Measurements from ENCODE around the gene FAM107B.

FAM107B gene

DNA sequence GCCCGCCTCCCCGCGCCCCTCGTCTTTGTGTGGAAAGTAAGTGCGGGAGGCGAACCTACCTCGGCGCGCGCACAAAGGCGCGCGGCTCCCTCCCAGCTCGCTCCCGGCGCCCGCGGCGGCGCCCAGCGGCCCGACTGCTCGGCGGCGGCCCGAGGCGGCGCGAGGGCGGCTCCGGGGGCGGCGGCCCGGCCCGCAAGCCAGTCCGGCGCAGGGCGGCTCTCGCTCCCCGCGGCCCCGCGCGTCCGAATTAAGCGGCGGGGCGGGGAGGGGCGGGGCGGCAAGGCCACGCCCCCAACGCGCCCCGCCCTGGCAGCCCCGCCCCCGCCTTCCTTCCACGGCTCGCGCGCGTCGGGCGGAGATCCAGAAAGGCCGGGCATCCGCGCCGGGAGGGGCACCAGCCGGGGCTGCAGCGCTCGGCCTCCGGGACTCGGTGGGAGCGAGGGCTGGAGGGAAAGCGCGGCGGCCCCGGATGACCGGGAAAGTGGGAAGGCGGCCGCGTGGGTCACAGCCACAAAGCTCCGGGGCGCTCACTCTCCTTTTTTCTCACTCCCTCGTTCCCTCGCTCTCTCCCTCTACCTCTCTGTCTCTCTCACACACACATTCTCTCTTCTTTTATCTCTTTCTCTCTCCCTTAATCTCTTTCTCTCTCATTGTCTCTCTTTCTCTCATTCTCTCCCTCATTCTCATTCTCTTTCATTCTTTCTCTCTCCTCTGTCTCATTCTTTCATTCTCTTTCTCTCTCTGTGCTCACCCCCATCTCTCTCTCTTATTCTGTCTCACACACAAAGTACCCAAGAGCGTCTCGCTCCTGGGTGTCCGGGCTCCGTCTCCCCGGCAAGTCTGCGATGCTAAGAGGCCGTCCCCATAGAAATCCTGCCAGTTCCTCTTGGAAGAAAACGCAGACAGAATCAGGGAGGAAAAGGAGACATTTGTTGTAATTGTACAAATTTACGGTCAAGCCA lies 170.2 kb downstream of the FAM107B start:
- peak overlapping the region; percentile 54 for H3K4me3 ChIP-seq (ENCODE audit: low read depth, low read length)
- H3K4me1 ChIP-seq (ENCODE audit: control insufficient read depth, insufficient read depth, low read length), result peaks cover 11% of the 10 kb centered on the region
- ChIA-PET CTCF (no interaction called here), POLR2A (interaction anchor here (0.5 kb wide), 1 partner anchor 49 kb away, joined by 3 read pairs; no protein-coding TSS in a partner anchor)
- peaks cover 0 to 14% of the 10 kb centered on the region in 2 experiments; a peak in 1 of 3 replicates for H3K36me3 ChIP-seq (ENCODE audit: control insufficient read depth in 2 of 2, insufficient read depth in 1 of 2, low read length in 2 of 2)
- H3K9me3 ChIP-seq (ENCODE audit: control insufficient read depth, insufficient read depth, low read depth, low read length), result no peaks in the 10 kb centered on the region
- peak overlapping the region; percentile 48; the same call in 1 of the 2 replicates for H3K27ac ChIP-seq (ENCODE audit: extremely low read depth, low read depth, low read length)
- TF ChIP-seq MYNN (tag by site-specific recombination; IDR thresholded peaks at IDR 0.05; ENCODE audit: borderline replicate concordance) (no peak), ZNF423 (tag by site-specific recombination; IDR thresholded peaks at IDR 0.05) (peak; percentile 44; the same call in 1 of the 2 replicates), EGR2 (tag by site-specific recombination; IDR thresholded peaks at IDR 0.05; ENCODE audit: low read depth) (0 out of 2 replicates have a peak, but pooled peaks have one; percentile 37), ZSCAN16 (tag by site-specific recombination; IDR thresholded peaks at IDR 0.05) (peak; percentile 48; the same call in 1 of the 2 replicates), ZNF768 (tag by site-specific recombination; IDR thresholded peaks at IDR 0.05) (no peak), ZNF311 (tag by site-specific recombination; IDR thresholded peaks at IDR 0.05; ENCODE audit: borderline replicate concordance) (no peak), ZNF23 (tag by site-specific recombination; IDR thresholded peaks at IDR 0.05; ENCODE audit: borderline replicate concordance) (no peak), ZBTB20 (tag by site-specific recombination; IDR thresholded peaks at IDR 0.05) (peak; percentile 46; the same call in 1 of the 2 replicates), BCL11A (tag by site-specific recombination; IDR thresholded peaks at IDR 0.05; ENCODE audit: low read depth) (no peak; the same call in 1 of the 2 replicates), KLF1 (tag by site-specific recombination; IDR thresholded peaks at IDR 0.05) (peak; percentile 30; the same call in 1 of the 2 replicates), ZNF335 (tag by site-specific recombination; conservative IDR thresholded peaks at IDR 0.05) (peak; percentile 74), GFI1B (tag by site-specific recombination; IDR thresholded peaks at IDR 0.05) (no peak), ZNF416 (tag by site-specific recombination; IDR thresholded peaks at IDR 0.05) (no peak), ZFHX2 (tag by site-specific recombination; conservative IDR thresholded peaks at IDR 0.05) (peak; percentile 43), GLIS2 (tag by site-specific recombination; IDR thresholded peaks at IDR 0.05) (peak; percentile 25; the same call in 1 of the 2 replicates), ZNF174 (tag by site-specific recombination; IDR thresholded peaks at IDR 0.05) (no peak), ZNF366 (tag by site-specific recombination; conservative IDR thresholded peaks at IDR 0.05) (peak; percentile 99), ZNF777 (tag by site-specific recombination; IDR thresholded peaks at IDR 0.05; ENCODE audit: borderline replicate concordance) (no peak), ZBTB17 (tag by site-specific recombination; IDR thresholded peaks at IDR 0.05) (peak; percentile 93), GLIS1 (tag by site-specific recombination; IDR thresholded peaks at IDR 0.05) (peak; percentile 30), ZNF132 (tag by site-specific recombination; IDR thresholded peaks at IDR 0.05; ENCODE audit: borderline replicate concordance) (no peak), ZFP69B (tag by site-specific recombination; IDR thresholded peaks at IDR 0.05) (0 out of 2 replicates have a peak, but pooled peaks have one; percentile 64), ZNF623 (tag by site-specific recombination; IDR thresholded peaks at IDR 0.05) (no peak), ZBTB8A (tag by site-specific recombination; IDR thresholded peaks at IDR 0.05) (peak; percentile 57), ZNF48 (tag by site-specific recombination; IDR thresholded peaks at IDR 0.05) (no peak), REPIN1 (tag by site-specific recombination; IDR thresholded peaks at IDR 0.05; ENCODE audit: low read depth) (peak; percentile 74; the same call in 1 of the 2 replicates), OSR2 (tag by site-specific recombination; IDR thresholded peaks at IDR 0.05) (no peak)
- TF ChIP-seq, protein P1, sequence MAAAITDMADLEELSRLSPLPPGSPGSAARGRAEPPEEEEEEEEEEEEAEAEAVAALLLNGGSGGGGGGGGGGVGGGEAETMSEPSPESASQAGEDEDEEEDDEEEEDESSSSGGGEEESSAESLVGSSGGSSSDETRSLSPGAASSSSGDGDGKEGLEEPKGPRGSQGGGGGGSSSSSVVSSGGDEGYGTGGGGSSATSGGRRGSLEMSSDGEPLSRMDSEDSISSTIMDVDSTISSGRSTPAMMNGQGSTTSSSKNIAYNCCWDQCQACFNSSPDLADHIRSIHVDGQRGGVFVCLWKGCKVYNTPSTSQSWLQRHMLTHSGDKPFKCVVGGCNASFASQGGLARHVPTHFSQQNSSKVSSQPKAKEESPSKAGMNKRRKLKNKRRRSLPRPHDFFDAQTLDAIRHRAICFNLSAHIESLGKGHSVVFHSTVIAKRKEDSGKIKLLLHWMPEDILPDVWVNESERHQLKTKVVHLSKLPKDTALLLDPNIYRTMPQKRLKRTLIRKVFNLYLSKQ (tag by site-specific recombination; IDR thresholded peaks at IDR 0.05; ENCODE audit: borderline replicate concordance), result no peak
- TF ChIP-seq, protein P2, sequence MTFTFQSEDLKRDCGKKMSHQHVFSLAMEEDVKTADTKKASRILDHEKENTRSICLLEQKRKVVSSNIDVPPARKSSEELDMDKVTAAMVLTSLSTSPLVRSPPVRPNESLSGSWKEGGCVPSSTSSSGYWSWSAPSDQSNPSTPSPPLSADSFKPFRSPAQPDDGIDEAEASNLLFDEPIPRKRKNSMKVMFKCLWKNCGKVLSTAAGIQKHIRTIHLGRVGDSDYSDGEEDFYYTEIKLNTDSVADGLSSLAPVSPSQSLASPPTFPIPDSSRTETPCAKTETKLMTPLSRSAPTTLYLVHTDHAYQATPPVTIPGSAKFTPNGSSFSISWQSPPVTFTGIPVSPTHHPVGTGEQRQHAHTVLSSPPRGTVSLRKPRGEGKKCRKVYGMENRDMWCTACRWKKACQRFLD (tag by site-specific recombination; IDR thresholded peaks at IDR 0.05), result no peak
- TF ChIP-seq, protein P3, sequence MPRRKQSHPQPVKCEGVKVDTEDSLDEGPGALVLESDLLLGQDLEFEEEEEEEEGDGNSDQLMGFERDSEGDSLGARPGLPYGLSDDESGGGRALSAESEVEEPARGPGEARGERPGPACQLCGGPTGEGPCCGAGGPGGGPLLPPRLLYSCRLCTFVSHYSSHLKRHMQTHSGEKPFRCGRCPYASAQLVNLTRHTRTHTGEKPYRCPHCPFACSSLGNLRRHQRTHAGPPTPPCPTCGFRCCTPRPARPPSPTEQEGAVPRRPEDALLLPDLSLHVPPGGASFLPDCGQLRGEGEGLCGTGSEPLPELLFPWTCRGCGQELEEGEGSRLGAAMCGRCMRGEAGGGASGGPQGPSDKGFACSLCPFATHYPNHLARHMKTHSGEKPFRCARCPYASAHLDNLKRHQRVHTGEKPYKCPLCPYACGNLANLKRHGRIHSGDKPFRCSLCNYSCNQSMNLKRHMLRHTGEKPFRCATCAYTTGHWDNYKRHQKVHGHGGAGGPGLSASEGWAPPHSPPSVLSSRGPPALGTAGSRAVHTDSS (tag by site-specific recombination; IDR thresholded peaks at IDR 0.05), result no peak
- TF ChIP-seq, protein P4, sequence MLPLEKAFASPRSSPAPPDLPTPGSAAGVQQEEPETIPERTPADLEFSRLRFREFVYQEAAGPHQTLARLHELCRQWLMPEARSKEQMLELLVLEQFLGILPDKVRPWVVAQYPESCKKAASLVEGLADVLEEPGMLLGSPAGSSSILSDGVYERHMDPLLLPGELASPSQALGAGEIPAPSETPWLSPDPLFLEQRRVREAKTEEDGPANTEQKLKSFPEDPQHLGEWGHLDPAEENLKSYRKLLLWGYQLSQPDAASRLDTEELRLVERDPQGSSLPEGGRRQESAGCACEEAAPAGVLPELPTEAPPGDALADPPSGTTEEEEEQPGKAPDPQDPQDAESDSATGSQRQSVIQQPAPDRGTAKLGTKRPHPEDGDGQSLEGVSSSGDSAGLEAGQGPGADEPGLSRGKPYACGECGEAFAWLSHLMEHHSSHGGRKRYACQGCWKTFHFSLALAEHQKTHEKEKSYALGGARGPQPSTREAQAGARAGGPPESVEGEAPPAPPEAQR (tag by site-specific recombination; IDR thresholded peaks at IDR 0.05), result peak; percentile 75; the same call in 1 of the 2 replicates
- TF ChIP-seq, protein P5, sequence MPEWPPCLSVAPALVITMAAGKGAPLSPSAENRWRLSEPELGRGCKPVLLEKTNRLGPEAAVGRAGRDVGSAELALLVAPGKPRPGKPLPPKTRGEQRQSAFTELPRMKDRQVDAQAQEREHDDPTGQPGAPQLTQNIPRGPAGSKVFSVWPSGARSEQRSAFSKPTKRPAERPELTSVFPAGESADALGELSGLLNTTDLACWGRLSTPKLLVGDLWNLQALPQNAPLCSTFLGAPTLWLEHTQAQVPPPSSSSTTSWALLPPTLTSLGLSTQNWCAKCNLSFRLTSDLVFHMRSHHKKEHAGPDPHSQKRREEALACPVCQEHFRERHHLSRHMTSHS (tag by site-specific recombination; IDR thresholded peaks at IDR 0.05), result no peak

Data from HEK293 (cell line).